Neural cell (in vitro differentiated cells): Measurements from ENCODE around the gene TADA1. TPM values are rescaled to one million over a fixed set of nuclear protein-coding genes. Genes with fewer than 3 reads are reported as not detected.
A peak's percentile ranks its signal among the peaks of the same experiment; 100 is the strongest.
"Not testable (repeated sequence)": the region's sequence is repeated elsewhere in the genome, so short reads cannot be mapped to it uniquely, and the experiment has no call there.

ENCODE experiments used
- H2AFZ ChIP-seq: fragments of 200-600, 300-800 bp; sonication (generic), shearing (Covaris generic); 2 replicates; pipeline ENCODE4 v1.6.0; 2014; ENCODE audit warnings: low read depth, mild to moderate bottlenecking, antibody characterized with exemption, low read length, moderate library complexity
- H3F3A ChIP-seq: fragments of 200-600 bp; shearing (Covaris generic); 2 replicates; pipeline ENCODE4 v1.6.1; 2016; ENCODE audit warnings: mild to moderate bottlenecking, moderate library complexity, mixed read lengths, antibody characterized with exemption, low read length; ENCODE audit not compliant: insufficient read depth, poor library complexity, severe bottlenecking
- H3K27ac ChIP-seq: fragments of 200-600, 300-800 bp; sonication (generic), shearing (Covaris generic); 2 replicates; pipeline ENCODE4 v1.5.1; 2014; ENCODE audit warnings: mild to moderate bottlenecking, low read length, moderate library complexity
- H3K27me3 ChIP-seq: fragments of 300-800, 200-600 bp; sonication (generic), shearing (Covaris generic); 2 replicates; pipeline ENCODE4 v1.6.0; 2014; ENCODE audit warnings: mild to moderate bottlenecking, low read depth, low read length, moderate library complexity; ENCODE audit not compliant: insufficient read depth
- H3K36me3 ChIP-seq: fragments of 300-800, 200-600 bp; sonication (generic), shearing (Covaris generic); 2 replicates; pipeline ENCODE4 v1.5.1; 2014; ENCODE audit warnings: mild to moderate bottlenecking, antibody characterized with exemption, low read length, moderate library complexity; ENCODE audit not compliant: insufficient read depth
- H3K4me2 ChIP-seq: fragments of 300-800, 200-600 bp; sonication (generic), shearing (Covaris generic); 2 replicates; pipeline ENCODE4 v1.6.0; 2014; ENCODE audit warnings: mild to moderate bottlenecking, low read length
- H3K4me3 ChIP-seq: fragments of 300-800, 200-600 bp; sonication (generic), shearing (Covaris generic); 2 replicates; pipeline ENCODE4 v1.5.1; 2014; ENCODE audit warnings: mild to moderate bottlenecking, low read length, moderate library complexity
- H3K79me2 ChIP-seq: fragments of 200-600 bp; shearing (Covaris generic); replicated peaks from 2 replicates; pipeline ENCODE4 v1.6.0; 2014; ENCODE audit warnings: mild to moderate bottlenecking, low read length, moderate library complexity; ENCODE audit not compliant: insufficient read depth
- H3K9ac ChIP-seq: fragments of 300-800, 200-600 bp; sonication (generic), shearing (Covaris generic); 2 replicates; pipeline ENCODE4 v1.6.1; 2016; ENCODE audit warnings: mild to moderate bottlenecking, low read length, mixed read lengths
- H3K9me2 ChIP-seq: fragments of 200-600 bp; shearing (Covaris generic); 2 replicates; pipeline ENCODE4 v1.6.1; 2016; ENCODE audit warnings: mild to moderate bottlenecking, low read length, mixed read lengths; ENCODE audit not compliant: insufficient read depth
- H3K9me3 ChIP-seq: fragments of 200-600, 300-800 bp; sonication (generic), shearing (Covaris generic); 2 replicates; pipeline ENCODE4 v1.6.1; 2016; ENCODE audit warnings: mild to moderate bottlenecking, mixed run types, low read length, moderate library complexity, mixed read lengths
- H4K20me1 ChIP-seq: fragments of 200-600 bp; shearing (Covaris generic); 2 replicates; pipeline ENCODE4 v1.6.1; 2016; ENCODE audit warnings: mild to moderate bottlenecking, mixed run types; ENCODE audit not compliant: insufficient read depth
- EP300 ChIP-seq: fragments of 450-650 bp; conservative IDR thresholded peaks from 2 replicates; pipeline ENCODE4 v1.6.1; 2014; ENCODE audit warnings: antibody characterized with exemption, mild to moderate bottlenecking, moderate library complexity; ENCODE audit not compliant: poor library complexity, severe bottlenecking
- EZH2 ChIP-seq: fragments of 200-600, 300-800 bp; shearing (Covaris generic), sonication (generic); IDR thresholded peaks from 2 replicates; pipeline ENCODE4 v1.6.1; 2014; ENCODE audit warnings: antibody characterized with exemption, low read length, borderline replicate concordance, mild to moderate bottlenecking; ENCODE audit not compliant: insufficient read depth, poor library complexity, severe bottlenecking
- MXI1 ChIP-seq: fragments of 450-650 bp; conservative IDR thresholded peaks from 2 replicates; pipeline ENCODE4 v1.6.1; 2014; ENCODE audit warnings: antibody characterized with exemption, mild to moderate bottlenecking; ENCODE audit not compliant: poor library complexity, severe bottlenecking
- POLR2AphosphoS5 ChIP-seq: IDR thresholded peaks from 2 replicates; pipeline ENCODE4 v1.6.1; 2012
- RAD21 ChIP-seq: fragments of 450-650 bp; conservative IDR thresholded peaks from 2 replicates; pipeline ENCODE4 v1.6.1; 2014; ENCODE audit warnings: antibody characterized with exemption, mild to moderate bottlenecking, moderate library complexity
- SMC3 ChIP-seq: fragments of 450-650 bp; conservative IDR thresholded peaks from 2 replicates; pipeline ENCODE4 v1.6.1; 2014; ENCODE audit warnings: antibody characterized with exemption, mild to moderate bottlenecking, moderate library complexity; ENCODE audit not compliant: poor library complexity
- TAF1 ChIP-seq: IDR thresholded peaks from 2 replicates; pipeline ENCODE4 v1.6.1; 2012; ENCODE audit warnings: low read depth
- polyA plus RNA-seq: library from polyadenylated mRNA; depleted of rRNA; stranded (reverse); fragments of >200 nt; gene quantifications from 2 replicates; pipeline ENCODE4 v1.2.3, GENCODE V29; 2014
- TF ChIP-seq, protein P1 (sequence below): fragments of 450-650 bp; IDR thresholded peaks from 2 replicates; pipeline ENCODE4 v1.5.1; 2014; ENCODE audit warnings: antibody characterized with exemption, mild to moderate bottlenecking, moderate library complexity; ENCODE audit not compliant: poor library complexity, severe bottlenecking
- TF ChIP-seq, protein P2 (sequence below): IDR thresholded peaks from 2 replicates; pipeline ENCODE4 v1.6.1; 2012; ENCODE audit warnings: borderline replicate concordance

Gene TADA1
- polyA plus RNA-seq, 1 donor from 2014 or later = 99.6 TPM

DNA sequence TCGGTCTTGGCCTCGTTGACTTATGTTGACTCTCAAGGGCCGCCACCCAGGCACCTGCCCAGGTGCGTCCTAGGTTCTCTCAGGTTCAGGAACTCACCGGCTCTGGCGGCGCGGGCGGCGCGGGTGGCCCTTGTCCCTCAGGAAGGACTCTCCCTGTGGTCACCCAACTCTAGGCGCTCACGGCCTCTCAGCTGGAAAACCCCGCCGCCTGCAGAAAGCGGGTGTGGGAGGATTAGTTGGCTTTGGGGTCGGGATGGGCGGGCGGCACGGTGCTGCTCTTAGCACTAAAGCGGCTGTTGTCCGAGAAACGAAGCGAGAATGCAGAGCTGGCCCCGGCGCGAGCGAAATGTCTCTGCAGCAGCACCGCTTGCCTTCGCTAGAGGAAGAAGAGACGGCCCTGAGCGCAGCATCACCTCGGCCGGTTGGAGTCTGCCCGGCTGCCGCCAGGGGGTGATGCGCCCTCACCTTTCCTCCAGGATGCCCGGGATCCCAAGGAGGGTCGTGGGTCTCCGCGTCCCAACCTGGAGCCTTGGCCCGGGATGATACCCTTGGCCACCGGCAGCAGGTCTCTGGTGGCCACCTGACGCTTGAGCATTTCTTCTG lies 8.1 kb upstream of the TADA1 start:
- Histone ChIP-seq H2AFZ (no peak overlapping the region), H3K9ac (no peak overlapping the region), H4K20me1 (no peaks in the 10 kb centered on the region), H3K27ac (no peak overlapping the region), H3K36me3 (no peaks in the 10 kb centered on the region), H3K79me2 (no peaks in the 10 kb centered on the region), H3K27me3 (no peaks in the 10 kb centered on the region), H3F3A (no peaks in the 10 kb centered on the region), H3K9me2 (no peaks in the 10 kb centered on the region), H3K9me3 (no peaks in the 10 kb centered on the region), H3K4me2 (no peak overlapping the region), H3K4me3 (no peak overlapping the region)
- TF ChIP-seq SMC3 = peak; percentile 31
- no peak for TF ChIP-seq EZH2
- peak; percentile 37 for TF ChIP-seq RAD21
- TF ChIP-seq, protein P1, sequence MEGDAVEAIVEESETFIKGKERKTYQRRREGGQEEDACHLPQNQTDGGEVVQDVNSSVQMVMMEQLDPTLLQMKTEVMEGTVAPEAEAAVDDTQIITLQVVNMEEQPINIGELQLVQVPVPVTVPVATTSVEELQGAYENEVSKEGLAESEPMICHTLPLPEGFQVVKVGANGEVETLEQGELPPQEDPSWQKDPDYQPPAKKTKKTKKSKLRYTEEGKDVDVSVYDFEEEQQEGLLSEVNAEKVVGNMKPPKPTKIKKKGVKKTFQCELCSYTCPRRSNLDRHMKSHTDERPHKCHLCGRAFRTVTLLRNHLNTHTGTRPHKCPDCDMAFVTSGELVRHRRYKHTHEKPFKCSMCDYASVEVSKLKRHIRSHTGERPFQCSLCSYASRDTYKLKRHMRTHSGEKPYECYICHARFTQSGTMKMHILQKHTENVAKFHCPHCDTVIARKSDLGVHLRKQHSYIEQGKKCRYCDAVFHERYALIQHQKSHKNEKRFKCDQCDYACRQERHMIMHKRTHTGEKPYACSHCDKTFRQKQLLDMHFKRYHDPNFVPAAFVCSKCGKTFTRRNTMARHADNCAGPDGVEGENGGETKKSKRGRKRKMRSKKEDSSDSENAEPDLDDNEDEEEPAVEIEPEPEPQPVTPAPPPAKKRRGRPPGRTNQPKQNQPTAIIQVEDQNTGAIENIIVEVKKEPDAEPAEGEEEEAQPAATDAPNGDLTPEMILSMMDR = peak; percentile 38

DNA sequence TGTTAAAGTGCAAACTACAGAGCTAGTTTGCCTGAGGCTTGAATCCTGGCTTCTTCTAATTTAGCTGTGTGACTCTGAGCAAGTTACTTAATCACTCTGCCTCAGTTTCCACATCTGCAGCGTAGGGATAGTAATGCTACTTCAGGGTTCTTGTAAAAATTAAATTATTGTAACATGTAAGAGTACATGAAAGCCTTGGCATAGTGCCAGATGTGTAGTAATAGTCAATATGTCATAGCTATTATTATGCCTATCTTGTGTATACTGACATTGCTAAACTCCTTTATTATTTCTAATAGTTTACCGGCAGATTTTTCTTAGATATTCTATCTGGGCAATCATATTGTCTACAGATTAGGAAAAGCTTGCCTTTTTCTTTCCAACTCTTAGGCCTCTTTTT lies 6.8 kb upstream of the TADA1 start:
- H3K4me2 ChIP-seq = no peak overlapping the region
- no peak overlapping the region for H2AFZ ChIP-seq
- no peaks in the 10 kb centered on the region for H3K27me3 ChIP-seq
- TF ChIP-seq TAF1 = no peak
- no peak for TF ChIP-seq RAD21
- TF ChIP-seq, protein P1 = no peak
- TF ChIP-seq MXI1 = no peak
- TF ChIP-seq SMC3 = no peak
- no peak for TF ChIP-seq EZH2
- no peak for TF ChIP-seq EP300
- no peak for TF ChIP-seq POLR2AphosphoS5
- TF ChIP-seq, protein P2, sequence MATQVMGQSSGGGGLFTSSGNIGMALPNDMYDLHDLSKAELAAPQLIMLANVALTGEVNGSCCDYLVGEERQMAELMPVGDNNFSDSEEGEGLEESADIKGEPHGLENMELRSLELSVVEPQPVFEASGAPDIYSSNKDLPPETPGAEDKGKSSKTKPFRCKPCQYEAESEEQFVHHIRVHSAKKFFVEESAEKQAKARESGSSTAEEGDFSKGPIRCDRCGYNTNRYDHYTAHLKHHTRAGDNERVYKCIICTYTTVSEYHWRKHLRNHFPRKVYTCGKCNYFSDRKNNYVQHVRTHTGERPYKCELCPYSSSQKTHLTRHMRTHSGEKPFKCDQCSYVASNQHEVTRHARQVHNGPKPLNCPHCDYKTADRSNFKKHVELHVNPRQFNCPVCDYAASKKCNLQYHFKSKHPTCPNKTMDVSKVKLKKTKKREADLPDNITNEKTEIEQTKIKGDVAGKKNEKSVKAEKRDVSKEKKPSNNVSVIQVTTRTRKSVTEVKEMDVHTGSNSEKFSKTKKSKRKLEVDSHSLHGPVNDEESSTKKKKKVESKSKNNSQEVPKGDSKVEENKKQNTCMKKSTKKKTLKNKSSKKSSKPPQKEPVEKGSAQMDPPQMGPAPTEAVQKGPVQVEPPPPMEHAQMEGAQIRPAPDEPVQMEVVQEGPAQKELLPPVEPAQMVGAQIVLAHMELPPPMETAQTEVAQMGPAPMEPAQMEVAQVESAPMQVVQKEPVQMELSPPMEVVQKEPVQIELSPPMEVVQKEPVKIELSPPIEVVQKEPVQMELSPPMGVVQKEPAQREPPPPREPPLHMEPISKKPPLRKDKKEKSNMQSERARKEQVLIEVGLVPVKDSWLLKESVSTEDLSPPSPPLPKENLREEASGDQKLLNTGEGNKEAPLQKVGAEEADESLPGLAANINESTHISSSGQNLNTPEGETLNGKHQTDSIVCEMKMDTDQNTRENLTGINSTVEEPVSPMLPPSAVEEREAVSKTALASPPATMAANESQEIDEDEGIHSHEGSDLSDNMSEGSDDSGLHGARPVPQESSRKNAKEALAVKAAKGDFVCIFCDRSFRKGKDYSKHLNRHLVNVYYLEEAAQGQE = no peak
- H3F3A ChIP-seq = no peaks in the 10 kb centered on the region
- no peaks in the 10 kb centered on the region for H3K36me3 ChIP-seq
- no peaks in the 10 kb centered on the region for H3K9me2 ChIP-seq
- no peak overlapping the region for H3K4me3 ChIP-seq
- no peaks in the 10 kb centered on the region for H3K9me3 ChIP-seq
- no peaks in the 10 kb centered on the region for H3K79me2 ChIP-seq
- no peak overlapping the region for H3K27ac ChIP-seq
- H4K20me1 ChIP-seq = no peaks in the 10 kb centered on the region
- H3K9ac ChIP-seq = no peak overlapping the region

DNA sequence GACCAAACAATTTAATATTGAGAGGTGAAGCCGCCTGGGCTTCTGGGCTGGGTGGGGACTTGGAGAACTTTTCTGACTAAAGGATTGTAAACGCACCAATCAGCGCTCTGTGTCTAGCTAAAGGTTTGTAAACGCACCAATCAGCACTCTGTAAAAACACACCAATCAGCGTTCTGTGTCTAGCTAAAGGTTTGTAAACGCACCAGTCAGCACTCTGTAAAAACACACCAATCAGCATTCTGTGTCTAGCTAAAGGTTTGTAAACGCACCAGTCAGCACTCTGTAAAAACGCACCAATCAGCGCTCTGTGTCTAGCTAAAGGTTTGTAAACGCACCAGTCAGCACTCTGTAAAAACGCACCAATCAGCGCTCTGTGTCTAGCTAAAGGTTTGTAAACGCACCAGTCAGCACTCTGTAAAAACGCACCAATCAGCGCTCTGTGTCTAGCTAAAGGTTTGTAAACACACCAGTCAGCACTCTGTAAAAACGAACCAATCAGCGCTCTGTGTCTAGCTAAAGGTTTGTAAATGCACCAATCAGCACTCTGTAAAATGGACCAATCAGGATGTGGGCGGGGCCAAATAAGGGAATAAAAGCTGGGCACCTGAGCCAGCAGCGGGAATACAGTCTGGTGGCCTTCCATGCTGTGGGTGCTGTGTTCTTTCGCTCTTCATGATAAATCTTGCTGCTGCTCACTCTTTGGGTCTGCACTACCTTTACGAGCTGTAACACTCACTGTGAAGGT lies 2.3 kb upstream of the TADA1 start:
- H3K9ac ChIP-seq, H4K20me1 ChIP-seq: not testable (repeated sequence)
- peaks cover 24% of the 10 kb centered on the region for H3K79me2 ChIP-seq

More for the DNA sequence above, 2.3 kb upstream of the TADA1 start:
- not testable (repeated sequence) for H3K4me2 ChIP-seq, H3K27me3 ChIP-seq, H3K9me2 ChIP-seq, H3K9me3 ChIP-seq, H2AFZ ChIP-seq, H3F3A ChIP-seq, H3K27ac ChIP-seq, H3K36me3 ChIP-seq, H3K4me3 ChIP-seq
